CD14-positive monocyte (primary cell): ENCODE results near the gene ABHD16B. TPM values are rescaled to one million over a fixed set of nuclear protein-coding genes. Genes with fewer than 3 reads are reported as not detected.

Source experiments
- DNase-seq, 3 donors: peaks; one replicate each; pipeline ENCODE4 v3.0.0-alpha.2; 2011 to 2022
- H2AFZ ChIP-seq: 2 replicates; pipeline ENCODE4 v1.6.0; 2012; ENCODE audit warnings: mild to moderate bottlenecking, low read depth, low read length, inconsistent platforms; ENCODE audit not compliant: insufficient read depth, poor library complexity, severe bottlenecking
- H3K27ac ChIP-seq, 2 donors: 1 replicate in 1 of 2; 2 replicates in 1 of 2; pipeline ENCODE4 v1.5.1; 2012 to 2013; ENCODE audit warnings: low read length in 2 of 2, control low read depth in 1 of 2, inconsistent platforms in 1 of 2, low read depth in 1 of 2, mild to moderate bottlenecking in 1 of 2
- H3K27me3 ChIP-seq, 2 donors: one replicate each; pipeline versions ENCODE4 v1.6.0 to v1.6.1; 2011 to 2013; ENCODE audit warnings: low read length in 2 of 2; ENCODE audit not compliant: control insufficient read depth in 2 of 2, insufficient read depth in 2 of 2
- H3K36me3 ChIP-seq, 2 donors: replicated peaks in 1 of 2; 1 replicate in 1 of 2; 2 replicates in 1 of 2; pipeline versions ENCODE4 v1.5.1 to v1.6.1; 2012 to 2013; ENCODE audit warnings: low read length in 2 of 2, control low read depth in 1 of 2, inconsistent platforms in 1 of 2, mild to moderate bottlenecking in 1 of 2; ENCODE audit not compliant: insufficient read depth in 2 of 2, control insufficient read depth in 1 of 2
- H3K4me1 ChIP-seq, 2 donors: 1 replicate in 1 of 2; 2 replicates in 1 of 2; pipeline versions ENCODE4 v1.5.1 to v1.6.1; 2012 to 2013; ENCODE audit warnings: low read length in 2 of 2, control low read depth in 1 of 2, inconsistent platforms in 1 of 2, mild to moderate bottlenecking in 1 of 2, moderate library complexity in 1 of 2; ENCODE audit not compliant: insufficient read depth in 2 of 2, control insufficient read depth in 1 of 2
- H3K4me2 ChIP-seq: replicated peaks from 2 replicates; pipeline ENCODE3; 2012; ENCODE audit warnings: low read length, moderate library complexity, mild to moderate bottlenecking; ENCODE audit not compliant: poor library complexity, severe bottlenecking; ENCODE audit errors: extremely low read depth
- H3K4me3 ChIP-seq, 3 experiments: fragments of 200-600 bp in 1 of 3; sonication (generic) in 1 of 3; replicated peaks in 1 of 3; 1 replicate in 2 of 3; 2 replicates in 1 of 3; pipeline ENCODE4 v1.5.1; 2011 to 2013; ENCODE audit warnings: low read length in 3 of 3, mild to moderate bottlenecking in 3 of 3, control low read depth in 2 of 3, low read depth in 2 of 3, inconsistent platforms in 1 of 3, moderate library complexity in 1 of 3
- H3K79me2 ChIP-seq: 2 replicates; pipeline ENCODE4 v1.6.0; 2012; ENCODE audit warnings: mild to moderate bottlenecking, control low read depth, inconsistent platforms, low read length, moderate library complexity; ENCODE audit not compliant: insufficient read depth
- H3K9ac ChIP-seq: 2 replicates; pipeline ENCODE4 v1.6.0; 2017; ENCODE audit warnings: low read length, mild to moderate bottlenecking; ENCODE audit not compliant: insufficient read depth, poor library complexity, severe bottlenecking
- H3K9me3 ChIP-seq, 2 donors: replicated peaks in 1 of 2; 1 replicate in 1 of 2; 2 replicates in 1 of 2; pipeline versions ENCODE4 v1.5.1 to v1.6.1; 2012 to 2013; ENCODE audit warnings: low read length in 2 of 2, control low read depth in 1 of 2; ENCODE audit not compliant: control insufficient read depth in 1 of 2, insufficient read depth in 1 of 2
- H4K20me1 ChIP-seq: 2 replicates; pipeline ENCODE4 v1.6.0; 2012; ENCODE audit warnings: mild to moderate bottlenecking, low read length, control low read depth, moderate library complexity; ENCODE audit not compliant: insufficient read depth
- H3K27ac Mint-ChIP-seq, 7 donors: one replicate each; pipeline ENCODE4 v1.8.0; 2020; ENCODE audit warnings: mild to moderate bottlenecking in 7 of 7, mixed read lengths in 7 of 7, moderate library complexity in 6 of 7, inconsistent platforms in 2 of 7
- H3K27me3 Mint-ChIP-seq, 3 donors: one replicate each; pipeline ENCODE4 v1.8.0; 2021 to 2022; ENCODE audit warnings: low read depth in 3 of 3, mild to moderate bottlenecking in 3 of 3, mixed read lengths in 3 of 3, moderate library complexity in 3 of 3, inconsistent platforms in 1 of 3
- H3K36me3 Mint-ChIP-seq, 2 donors: one replicate each; pipeline ENCODE4 v1.8.0; 2020; ENCODE audit warnings: mixed read lengths in 2 of 2, inconsistent platforms in 1 of 2, mild to moderate bottlenecking in 1 of 2
- H3K4me1 Mint-ChIP-seq: one replicate; pipeline ENCODE4 v1.8.0; 2020; ENCODE audit warnings: mild to moderate bottlenecking, mixed read lengths
- H3K4me3 Mint-ChIP-seq, 2 donors: one replicate each; pipeline ENCODE4 v1.8.0; 2020; ENCODE audit warnings: mild to moderate bottlenecking in 2 of 2, mixed read lengths in 2 of 2, moderate library complexity in 1 of 2
- H3K9me3 Mint-ChIP-seq, 7 donors: one replicate each; pipeline ENCODE4 v1.8.0; 2020 to 2022; ENCODE audit warnings: mixed read lengths in 7 of 7, mild to moderate bottlenecking in 6 of 7, moderate library complexity in 6 of 7, inconsistent platforms in 2 of 7
- CTCF ChIP-seq: fragments of 200-600 bp; IDR thresholded peaks from one replicate; pipeline ENCODE4 v1.8.0; 2022; ENCODE audit warnings: antibody characterized with exemption, mild to moderate bottlenecking
- WGBS: methylation state at CpG from one replicate; pipeline ENCODE4 v1.1.5; 2013; ENCODE audit warnings: missing lambda C conversion rate; ENCODE audit not compliant: insufficient coverage; 5-methylcytosine and 5-hydroxymethylcytosine counted together
- intact Hi-C, 2 donors: fragments of 100-400 bp; cut with micrococcal nuclease; formaldehyde crosslinking; loops; one replicate each; pipeline versions ENCODE4 v1.15.0 to v1.15.1; 2023
- polyA plus RNA-seq, 3 donors: library from polyadenylated mRNA; depleted of rRNA in 1 of 3; unstranded in 2 of 3; stranded (reverse) in 1 of 3; fragments of 300-500 nt in 2 of 3; fragments of >200 nt in 1 of 3; fragmentation: Illumina TruSeq in 2 of 3; gene quantifications; 1 replicate in 2 of 3; 2 replicates in 1 of 3; pipeline ENCODE4 v1.2.3, GENCODE V29; 2012 to 2021

ABHD16B gene
- polyA plus RNA-seq, 3 donors = not detected

- H4K20me1 ChIP-seq = no peaks in the 10 kb centered on the region
- no peak overlapping the region for H3K27ac ChIP-seq
- H3K9ac ChIP-seq = no peak overlapping the region
- H3K36me3 Mint-ChIP-seq = peaks cover 0 to 3% of the 10 kb centered on the region in 2 donors
- H3K79me2 ChIP-seq = no peaks in the 10 kb centered on the region
- H3K4me1 Mint-ChIP-seq = peaks cover 16% of the 10 kb centered on the region
- H3K4me1 ChIP-seq = peaks cover 34 to 35% of the 10 kb centered on the region in 2 donors
- WGBS = 12% methylated on average over 16 of the region's 16 CpGs
- no peak overlapping the region for H2AFZ ChIP-seq
- no peaks in the 10 kb centered on the region for H3K36me3 ChIP-seq
- intact Hi-C loops = no loop called here
- no peaks in the 10 kb centered on the region for H3K9me3 ChIP-seq
- H3K27ac Mint-ChIP-seq = peak overlapping the region in 1 of 7 donors; percentile 18
- no peak overlapping the region for H3K4me3 ChIP-seq
- H3K4me3 Mint-ChIP-seq = peak overlapping the region in 1 of 2 donors; percentile 70
- no peak overlapping the region for H3K4me2 ChIP-seq
- peaks cover 0 to 13% (median 3%) of the 10 kb centered on the region in 7 donors for H3K9me3 Mint-ChIP-seq
- H3K27me3 Mint-ChIP-seq = peaks cover 15 to 46% (median 39%) of the 10 kb centered on the region in 3 donors
- peaks cover 19 to 62% of the 10 kb centered on the region in 2 donors for H3K27me3 ChIP-seq
- DNase-seq = no peak
- TF ChIP-seq CTCF = no peak
Observed at GRCh38 chr20:63843778-63844177, 17.5 kb upstream of the ABHD16B start.

GRCh38 chr20:63844511-63844991, 16.7 kb upstream of the ABHD16B start:
- peaks cover 0 to 17% (median 3%) of the 10 kb centered on the region in 7 donors for H3K9me3 Mint-ChIP-seq
- H3K36me3 Mint-ChIP-seq = peaks cover 0 to 3% of the 10 kb centered on the region in 2 donors
- Histone ChIP-seq H3K4me2 (no peak overlapping the region), H3K9ac (no peak overlapping the region), H3K27me3 (peaks cover 19 to 62% of the 10 kb centered on the region in 2 donors), H3K27ac (no peak overlapping the region), H3K79me2 (no peaks in the 10 kb centered on the region), H2AFZ (no peak overlapping the region), H3K9me3 (no peaks in the 10 kb centered on the region), H3K4me1 (peaks cover 34 to 35% of the 10 kb centered on the region in 2 donors), H3K36me3 (no peaks in the 10 kb centered on the region), H4K20me1 (no peaks in the 10 kb centered on the region), H3K4me3 (no peak overlapping the region)
- WGBS = 7% methylated on average over 6 of the region's 9 CpGs
- no peak for DNase-seq
- peak overlapping the region in 1 of 2 donors; percentile 30 for H3K4me3 Mint-ChIP-seq
- intact Hi-C loops = no loop called here
- peaks cover 14 to 48% (median 37%) of the 10 kb centered on the region in 3 donors for H3K27me3 Mint-ChIP-seq
- no peak overlapping the region for H3K27ac Mint-ChIP-seq
- H3K4me1 Mint-ChIP-seq = peaks cover 16% of the 10 kb centered on the region
- TF ChIP-seq CTCF = no peak
